Natural killer cell (primary cell): ENCODE measurements around the gene POMT2. TPM values are rescaled to one million over a fixed set of nuclear protein-coding genes. Genes with fewer than 3 reads are reported as not detected.

ENCODE experiments used
- ATAC-seq, 3 donors: fragments of 150-1000 bp in 2 of 3; fragments of 200-7000 bp in 1 of 3; cut with Tn5 transposase; 1 replicate in 1 of 3; 2 replicates in 2 of 3; pipeline ENCODE4 v1.10.0; 2021; ENCODE audit warnings: mild to moderate bottlenecking in 2 of 3, moderate library complexity in 2 of 3
- DNase-seq, 2 donors: peaks; one replicate each; pipeline versions ENCODE4 v3.0.0 to v3.0.0-alpha.2; 2013 to 2021; ENCODE audit warnings: mixed read lengths in 1 of 2
- H3K27ac ChIP-seq: one replicate; pipeline ENCODE4 v1.5.1; 2013; ENCODE audit warnings: mild to moderate bottlenecking, low read length
- H3K27me3 ChIP-seq: one replicate; pipeline ENCODE4 v1.6.1; 2013; ENCODE audit warnings: low read length; ENCODE audit not compliant: control insufficient read depth, insufficient read depth
- H3K36me3 ChIP-seq: one replicate; pipeline ENCODE4 v1.6.1; 2013; ENCODE audit warnings: low read length; ENCODE audit not compliant: control insufficient read depth, insufficient read depth
- H3K4me1 ChIP-seq: one replicate; pipeline ENCODE4 v1.6.1; 2013; ENCODE audit warnings: low read length; ENCODE audit not compliant: control insufficient read depth, insufficient read depth
- H3K4me3 ChIP-seq: one replicate; pipeline ENCODE4 v1.5.1; 2013; ENCODE audit warnings: low read length
- H3K9me3 ChIP-seq: one replicate; pipeline ENCODE4 v1.6.1; 2013; ENCODE audit warnings: low read length; ENCODE audit not compliant: control insufficient read depth, insufficient read depth
- H3K27ac Mint-ChIP-seq, 2 donors: one replicate each; pipeline ENCODE4 v1.8.0; 2022; ENCODE audit warnings: mild to moderate bottlenecking in 2 of 2, mixed read lengths in 2 of 2, moderate library complexity in 1 of 2
- H3K27me3 Mint-ChIP-seq, 2 donors: one replicate each; pipeline ENCODE4 v1.8.0; 2022; ENCODE audit warnings: low read depth in 2 of 2, mixed read lengths in 2 of 2
- H3K36me3 Mint-ChIP-seq: one replicate; pipeline ENCODE4 v1.8.0; 2022; ENCODE audit warnings: mixed read lengths
- H3K4me1 Mint-ChIP-seq, 2 donors: one replicate each; pipeline ENCODE4 v1.8.0; 2022; ENCODE audit warnings: mixed read lengths in 2 of 2
- H3K4me3 Mint-ChIP-seq: one replicate; pipeline ENCODE4 v1.8.0; 2022; ENCODE audit warnings: mild to moderate bottlenecking, moderate library complexity, mixed read lengths
- H3K9me3 Mint-ChIP-seq, 2 donors: one replicate each; pipeline ENCODE4 v1.8.0; 2022; ENCODE audit warnings: mixed read lengths in 2 of 2
- CTCF ChIP-seq: fragments of 200-600 bp; IDR thresholded peaks from one replicate; pipeline ENCODE4 v1.8.0; 2022; ENCODE audit warnings: antibody characterized with exemption
- WGBS: methylation state at CpG from one replicate; pipeline ENCODE4 v1.1.7; 2013; ENCODE audit warnings: missing lambda C conversion rate; ENCODE audit not compliant: insufficient coverage; 5-methylcytosine and 5-hydroxymethylcytosine counted together
- intact Hi-C: fragments of 100-400 bp; cut with micrococcal nuclease; formaldehyde crosslinking; loops from one replicate; pipeline ENCODE4 v1.14.2; 2022
- total RNA-seq, 4 donors: library from RNA; stranded (reverse); fragments of 120-200 nt in 1 of 4; gene quantifications; one replicate each; pipeline versions ENCODE4 v1.2.3 to v1.2.4, GENCODE V29; 2013 to 2022

Gene POMT2
- total RNA-seq, 3 donors from 2014 or later (not counting 1 experiment from before 2014, with no cell fraction given) = 6.7 to 10.9 (median 8.6) TPM

GRCh38 chr14:77249286-77249685, 71.4 kb downstream of the POMT2 start:
- H3K9me3 Mint-ChIP-seq = no peaks in the 10 kb centered on the region
- H3K4me1 ChIP-seq = peaks cover 4% of the 10 kb centered on the region

GRCh38 chr14:77248666-77249065, 72.0 kb downstream of the POMT2 start:
- H3K36me3 Mint-ChIP-seq = no peaks in the 10 kb centered on the region
- no peak overlapping the region for H3K27ac ChIP-seq
- intact Hi-C loops = no loop called here

More at GRCh38 chr14:77249286-77249685, 71.4 kb downstream of the POMT2 start:
- intact Hi-C loops = no loop called here
- no peak overlapping the region for H3K27ac ChIP-seq
- TF ChIP-seq CTCF = no peak
- ATAC-seq (no peak), DNase-seq (no peak)
- 94% methylated on average over 7 of the region's 7 CpGs for WGBS
- no peaks in the 10 kb centered on the region for H3K36me3 ChIP-seq
- Mint-ChIP-seq H3K4me1 (no peaks in the 10 kb centered on the region), H3K36me3 (no peaks in the 10 kb centered on the region), H3K27ac (no peak overlapping the region), H3K27me3 (peaks cover 0 to 11% of the 10 kb centered on the region in 2 donors), H3K4me3 (no peak overlapping the region)
- no peaks in the 10 kb centered on the region for H3K27me3 ChIP-seq
- H3K4me3 ChIP-seq = no peak overlapping the region
- H3K9me3 ChIP-seq = no peaks in the 10 kb centered on the region

GRCh38 chr14:77246784-77247183, 73.9 kb downstream of the POMT2 start:
- no peak overlapping the region for H3K27ac Mint-ChIP-seq

More at GRCh38 chr14:77248666-77249065, 72.0 kb downstream of the POMT2 start:
- no peaks in the 10 kb centered on the region for H3K27me3 ChIP-seq
- no peak for TF ChIP-seq CTCF
- H3K4me1 ChIP-seq = peaks cover 7% of the 10 kb centered on the region
- no peaks in the 10 kb centered on the region for H3K36me3 ChIP-seq
- Mint-ChIP-seq H3K4me3 (no peak overlapping the region), H3K9me3 (no peaks in the 10 kb centered on the region), H3K4me1 (no peaks in the 10 kb centered on the region), H3K27ac (no peak overlapping the region), H3K27me3 (peaks cover 0 to 11% of the 10 kb centered on the region in 2 donors)
- DNase-seq (no peak), ATAC-seq (no peak)
- no peak overlapping the region for H3K4me3 ChIP-seq
- WGBS = 97% methylated on average over 7 of the region's 7 CpGs
- no peaks in the 10 kb centered on the region for H3K9me3 ChIP-seq

More at GRCh38 chr14:77246784-77247183, 73.9 kb downstream of the POMT2 start:
- ATAC-seq (no peak), DNase-seq (no peak)
- WGBS = 100% methylated on average over 1 of the region's 1 CpG
- Histone ChIP-seq H3K9me3 (no peaks in the 10 kb centered on the region), H3K4me3 (no peak overlapping the region), H3K27ac (no peak overlapping the region), H3K27me3 (no peaks in the 10 kb centered on the region), H3K36me3 (no peaks in the 10 kb centered on the region), H3K4me1 (peaks cover 18% of the 10 kb centered on the region)
- no peak for TF ChIP-seq CTCF
- H3K4me3 Mint-ChIP-seq = no peak overlapping the region
- no peaks in the 10 kb centered on the region for H3K4me1 Mint-ChIP-seq
- H3K9me3 Mint-ChIP-seq = no peaks in the 10 kb centered on the region
- no peaks in the 10 kb centered on the region for H3K36me3 Mint-ChIP-seq
- H3K27me3 Mint-ChIP-seq = peaks cover 0 to 18% of the 10 kb centered on the region in 2 donors
- intact Hi-C loops = no loop called here
